GM23338 (cell line): ENCODE data around the gene LEPR. TPM values are rescaled to one million over a fixed set of nuclear protein-coding genes. Genes with fewer than 3 reads are reported as not detected.

ENCODE experiments used
- ATAC-seq: fragments of 200-7000 bp; cut with Tn5 transposase; 3 replicates; pipeline ENCODE4 v1.9.1; 2020
- DNase-seq: peaks from one replicate; pipeline ENCODE4 v3.0.0-alpha.2; 2015; ENCODE audit warnings: low spot score
- H2AFZ ChIP-seq: fragments of 200-600 bp; sonication (generic); 2 replicates; pipeline ENCODE4 v1.8.0; 2016; ENCODE audit warnings: antibody characterized with exemption, mild to moderate bottlenecking, moderate library complexity
- H3F3A ChIP-seq: fragments of 200-600 bp; sonication (generic); replicated peaks from 2 replicates; pipeline ENCODE4 v1.8.0; 2017; ENCODE audit warnings: antibody characterized with exemption, mixed run types, low read depth
- H3K27ac ChIP-seq: fragments of 200-600 bp; sonication (generic); 2 replicates; pipeline ENCODE4 v1.6.1; 2016; ENCODE audit warnings: low read depth
- H3K27me3 ChIP-seq: fragments of 200-600 bp; sonication (generic); 2 replicates; pipeline ENCODE4 v1.8.0; 2016; ENCODE audit warnings: mild to moderate bottlenecking, mixed run types, moderate library complexity; ENCODE audit not compliant: insufficient read depth
- H3K36me3 ChIP-seq: fragments of 200-600 bp; sonication (generic); 2 replicates; pipeline ENCODE4 v1.8.0; 2016; ENCODE audit warnings: mild to moderate bottlenecking; ENCODE audit not compliant: insufficient read depth
- H3K4me1 ChIP-seq: fragments of 200-600 bp; sonication (generic); 2 replicates; pipeline ENCODE4 v1.8.0; 2016; ENCODE audit warnings: mild to moderate bottlenecking, moderate library complexity; ENCODE audit not compliant: insufficient read depth
- H3K4me2 ChIP-seq: fragments of 200-600 bp; sonication (generic); 2 replicates; pipeline ENCODE4 v1.7.1; 2017; ENCODE audit warnings: mixed run types
- H3K4me3 ChIP-seq: fragments of 200-600 bp; sonication (generic); 2 replicates; pipeline ENCODE4 v1.6.1; 2016; ENCODE audit warnings: mixed run types
- H3K79me2 ChIP-seq: fragments of 200-600 bp; sonication (generic); replicated peaks from 2 replicates; pipeline ENCODE4 v1.8.0; 2017; ENCODE audit warnings: mild to moderate bottlenecking; ENCODE audit not compliant: insufficient read depth
- H3K9me2 ChIP-seq: fragments of 200-600 bp; sonication (generic); 2 replicates; pipeline ENCODE4 v1.8.0; 2017; ENCODE audit not compliant: insufficient read depth
- H4K20me1 ChIP-seq: fragments of 200-600 bp; sonication (generic); replicated peaks from 2 replicates; pipeline ENCODE4 v1.8.0; 2017; ENCODE audit warnings: mild to moderate bottlenecking; ENCODE audit not compliant: insufficient read depth
- H3K27ac Mint-ChIP-seq: 2 replicates; pipeline ENCODE4 v1.8.0; 2020; ENCODE audit warnings: inconsistent platforms, mild to moderate bottlenecking, moderate library complexity, mixed read lengths
- H3K27me3 Mint-ChIP-seq: 3 replicates; pipeline ENCODE4 v1.8.0; 2022; ENCODE audit warnings: low read depth, mild to moderate bottlenecking, moderate library complexity, mixed read lengths, inconsistent platforms; ENCODE audit not compliant: insufficient read depth, poor library complexity
- H3K36me3 Mint-ChIP-seq: 3 replicates; pipeline ENCODE4 v1.8.0; 2021; ENCODE audit warnings: low read depth, mild to moderate bottlenecking, inconsistent platforms, moderate library complexity, mixed read lengths
- H3K4me1 Mint-ChIP-seq: 3 replicates; pipeline ENCODE4 v1.8.0; 2020; ENCODE audit warnings: mild to moderate bottlenecking, inconsistent platforms, mixed read lengths
- H3K4me3 Mint-ChIP-seq: 3 replicates; pipeline ENCODE4 v1.8.0; 2021; ENCODE audit warnings: moderate library complexity, mild to moderate bottlenecking, inconsistent platforms, mixed read lengths
- H3K9me3 Mint-ChIP-seq: 3 replicates; pipeline ENCODE4 v1.8.0; 2020; ENCODE audit warnings: moderate library complexity, mild to moderate bottlenecking, inconsistent platforms, mixed read lengths
- ZNF462 ChIP-seq: fragments of 250-450 bp; sonication (Bioruptor Pico); IDR thresholded peaks from 2 replicates; pipeline ENCODE4 v1.5.0; 2020; ENCODE audit warnings: mild to moderate bottlenecking, moderate library complexity
- polyA plus RNA-seq: library from polyadenylated mRNA; unstranded; fragments of >200 nt; fragmentation: Nextera tagmentation; extraction: Ambion mirVana; gene quantifications from 2 replicates; pipeline ENCODE4 v1.2.1, GENCODE V29; 2016
- total RNA-seq: library from RNA; depleted of rRNA; stranded (reverse); fragments of >200 nt; shearing (Covaris generic); gene quantifications from 2 replicates; pipeline ENCODE4 v1.2.3, GENCODE V29; 2014
- TF ChIP-seq, protein P1 (sequence below), 2 experiments: fragments of 200-600 bp in 1 of 2; sonication (generic) in 1 of 2; conservative IDR thresholded peaks; 2 replicates each; pipeline versions ENCODE4 v1.5.1 to v1.6.1; 2016 to 2017; ENCODE audit warnings: antibody characterized with exemption in 2 of 2, low read depth in 2 of 2, mild to moderate bottlenecking in 2 of 2, moderate library complexity in 1 of 2

The LEPR gene
- total and polyA plus RNA-seq, 2 experiments from 2014 or later = 2.1 to 4.7 TPM

DNA sequence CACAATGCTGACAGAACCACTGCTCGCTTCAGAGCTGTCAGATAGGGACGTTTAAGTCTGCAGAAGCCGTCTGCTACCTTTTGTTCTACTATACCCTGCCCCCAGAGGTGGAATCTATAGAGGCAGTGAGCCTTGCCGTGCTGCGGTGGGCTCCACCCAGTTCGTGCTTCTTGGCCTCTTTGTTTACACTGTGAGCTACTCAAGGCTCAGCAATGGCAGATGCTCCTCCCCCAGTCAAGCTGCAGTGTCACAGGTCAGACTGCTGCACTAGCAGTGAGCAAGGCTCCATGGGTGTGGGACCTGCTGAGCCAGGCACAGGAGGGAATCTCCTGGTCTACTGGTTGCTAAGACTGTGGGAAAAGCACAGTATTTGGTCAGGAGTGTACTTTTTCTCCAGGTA is 47.1 kb downstream of the LEPR start:
- Mint-ChIP-seq H3K4me1 (no peaks in the 10 kb centered on the region), H3K4me3 (no peak overlapping the region), H3K36me3 (no peaks in the 10 kb centered on the region; the same call in 2 of the 3 replicates), H3K9me3 (peaks cover 5% of the 10 kb centered on the region; the same call in 2 of the 3 replicates), H3K27ac (no peak overlapping the region), H3K27me3 (no peaks in the 10 kb centered on the region)
- H3K4me1 ChIP-seq = peaks cover 5% of the 10 kb centered on the region; the same call in 1 of the 2 replicates
- H3K9me2 ChIP-seq = no peaks in the 10 kb centered on the region
- ATAC-seq (peak; percentile 98), DNase-seq (peak; percentile 87)
- no peak overlapping the region for H3K27ac ChIP-seq
- no peaks in the 10 kb centered on the region for H3K36me3 ChIP-seq
- no peaks in the 10 kb centered on the region for H3F3A ChIP-seq
- 0 out of 2 replicates have a peak overlapping the region, but pooled peaks have one; percentile 32 for H2AFZ ChIP-seq
- no peaks in the 10 kb centered on the region for H4K20me1 ChIP-seq
- no peaks in the 10 kb centered on the region for H3K79me2 ChIP-seq
- no peaks in the 10 kb centered on the region for H3K27me3 ChIP-seq
- H3K4me3 ChIP-seq = no peak overlapping the region
- no peak overlapping the region for H3K4me2 ChIP-seq
- no peak for TF ChIP-seq ZNF462 (CRISPR knock-in tag)
- TF ChIP-seq, protein P1, sequence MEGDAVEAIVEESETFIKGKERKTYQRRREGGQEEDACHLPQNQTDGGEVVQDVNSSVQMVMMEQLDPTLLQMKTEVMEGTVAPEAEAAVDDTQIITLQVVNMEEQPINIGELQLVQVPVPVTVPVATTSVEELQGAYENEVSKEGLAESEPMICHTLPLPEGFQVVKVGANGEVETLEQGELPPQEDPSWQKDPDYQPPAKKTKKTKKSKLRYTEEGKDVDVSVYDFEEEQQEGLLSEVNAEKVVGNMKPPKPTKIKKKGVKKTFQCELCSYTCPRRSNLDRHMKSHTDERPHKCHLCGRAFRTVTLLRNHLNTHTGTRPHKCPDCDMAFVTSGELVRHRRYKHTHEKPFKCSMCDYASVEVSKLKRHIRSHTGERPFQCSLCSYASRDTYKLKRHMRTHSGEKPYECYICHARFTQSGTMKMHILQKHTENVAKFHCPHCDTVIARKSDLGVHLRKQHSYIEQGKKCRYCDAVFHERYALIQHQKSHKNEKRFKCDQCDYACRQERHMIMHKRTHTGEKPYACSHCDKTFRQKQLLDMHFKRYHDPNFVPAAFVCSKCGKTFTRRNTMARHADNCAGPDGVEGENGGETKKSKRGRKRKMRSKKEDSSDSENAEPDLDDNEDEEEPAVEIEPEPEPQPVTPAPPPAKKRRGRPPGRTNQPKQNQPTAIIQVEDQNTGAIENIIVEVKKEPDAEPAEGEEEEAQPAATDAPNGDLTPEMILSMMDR (conservative IDR thresholded peaks at IDR 0.05; ENCODE audit: low read depth in 2 of 2) = peak; percentile 16 to 21; a peak in 2 of 4 replicates
